ENCODE data around the gene ZNF20. TPM values are rescaled to one million over a fixed set of nuclear protein-coding genes. Genes with fewer than 3 reads are reported as not detected.
A peak's percentile ranks its signal among the peaks of the same experiment; 100 is the strongest.

The ZNF20 gene
- polyA plus RNA-seq (12.0 and 15.3 TPM in 2 replicates), polyA minus RNA-seq (34.6 and 36.3 TPM in 2 replicates)

- peak within 1 kb of the TSS; percentile 45 for H2AFZ ChIP-seq (ENCODE audit: low read depth, low read length)
- H3K27me3 ChIP-seq (ENCODE audit: insufficient read depth, low read depth, low read length): no peaks in the 10 kb centered on the region
- no peaks in the 10 kb centered on the region for H3K9me2 ChIP-seq (ENCODE audit: insufficient read depth, low read length)
- peak within 1 kb of the TSS; percentile 84 for H3K4me2 ChIP-seq (ENCODE audit: low read length)
- H3K4me3 ChIP-seq (ENCODE audit: low read length): peak within 1 kb of the TSS; percentile 97
- no peaks in the 10 kb centered on the region for H4K20me1 ChIP-seq (ENCODE audit: insufficient read depth)
- H3F3A ChIP-seq (ENCODE audit: insufficient read depth, low read length, poor library complexity, severe bottlenecking): no peaks in the 10 kb centered on the region
- peaks cover 28% of the 10 kb centered on the region for H3K79me2 ChIP-seq (replicated peaks; ENCODE audit: insufficient read depth, low read length)
- no peaks in the 10 kb centered on the region for H3K9me3 ChIP-seq (ENCODE audit: low read length)
- TF ChIP-seq EZH2 (IDR thresholded peaks at IDR 0.05; ENCODE audit: borderline replicate concordance, insufficient read depth, low read length, poor library complexity, severe bottlenecking): no peak
- peak; percentile 60 for TF ChIP-seq MXI1 (conservative IDR thresholded peaks at IDR 0.05; ENCODE audit: poor library complexity, severe bottlenecking)
- no peak for TF ChIP-seq EP300 (conservative IDR thresholded peaks at IDR 0.05; ENCODE audit: poor library complexity, severe bottlenecking)
- peak; percentile 69 for TF ChIP-seq POLR2AphosphoS5 (IDR thresholded peaks at IDR 0.05)
- TF ChIP-seq TAF1 (IDR thresholded peaks at IDR 0.05; ENCODE audit: low read depth): peak; percentile 31
- TF ChIP-seq, protein P1, sequence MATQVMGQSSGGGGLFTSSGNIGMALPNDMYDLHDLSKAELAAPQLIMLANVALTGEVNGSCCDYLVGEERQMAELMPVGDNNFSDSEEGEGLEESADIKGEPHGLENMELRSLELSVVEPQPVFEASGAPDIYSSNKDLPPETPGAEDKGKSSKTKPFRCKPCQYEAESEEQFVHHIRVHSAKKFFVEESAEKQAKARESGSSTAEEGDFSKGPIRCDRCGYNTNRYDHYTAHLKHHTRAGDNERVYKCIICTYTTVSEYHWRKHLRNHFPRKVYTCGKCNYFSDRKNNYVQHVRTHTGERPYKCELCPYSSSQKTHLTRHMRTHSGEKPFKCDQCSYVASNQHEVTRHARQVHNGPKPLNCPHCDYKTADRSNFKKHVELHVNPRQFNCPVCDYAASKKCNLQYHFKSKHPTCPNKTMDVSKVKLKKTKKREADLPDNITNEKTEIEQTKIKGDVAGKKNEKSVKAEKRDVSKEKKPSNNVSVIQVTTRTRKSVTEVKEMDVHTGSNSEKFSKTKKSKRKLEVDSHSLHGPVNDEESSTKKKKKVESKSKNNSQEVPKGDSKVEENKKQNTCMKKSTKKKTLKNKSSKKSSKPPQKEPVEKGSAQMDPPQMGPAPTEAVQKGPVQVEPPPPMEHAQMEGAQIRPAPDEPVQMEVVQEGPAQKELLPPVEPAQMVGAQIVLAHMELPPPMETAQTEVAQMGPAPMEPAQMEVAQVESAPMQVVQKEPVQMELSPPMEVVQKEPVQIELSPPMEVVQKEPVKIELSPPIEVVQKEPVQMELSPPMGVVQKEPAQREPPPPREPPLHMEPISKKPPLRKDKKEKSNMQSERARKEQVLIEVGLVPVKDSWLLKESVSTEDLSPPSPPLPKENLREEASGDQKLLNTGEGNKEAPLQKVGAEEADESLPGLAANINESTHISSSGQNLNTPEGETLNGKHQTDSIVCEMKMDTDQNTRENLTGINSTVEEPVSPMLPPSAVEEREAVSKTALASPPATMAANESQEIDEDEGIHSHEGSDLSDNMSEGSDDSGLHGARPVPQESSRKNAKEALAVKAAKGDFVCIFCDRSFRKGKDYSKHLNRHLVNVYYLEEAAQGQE (IDR thresholded peaks at IDR 0.05; ENCODE audit: borderline replicate concordance): peak; percentile 32
- H3K36me3 ChIP-seq (ENCODE audit: insufficient read depth, low read length): peaks cover 5% of the 10 kb centered on the region
- H3K9ac ChIP-seq (ENCODE audit: low read length): peak within 1 kb of the TSS; percentile 78
- peak within 1 kb of the TSS; percentile 68 for H3K27ac ChIP-seq (ENCODE audit: low read length)
These were observed at the start of gene ZNF20 for GRCh38 chr19:12139885-12140544. TSS of gene ZNF20 (minus strand) at chr19:12140350. CDS start at chr19:12140182, 168 bp downstream.

DNA sequence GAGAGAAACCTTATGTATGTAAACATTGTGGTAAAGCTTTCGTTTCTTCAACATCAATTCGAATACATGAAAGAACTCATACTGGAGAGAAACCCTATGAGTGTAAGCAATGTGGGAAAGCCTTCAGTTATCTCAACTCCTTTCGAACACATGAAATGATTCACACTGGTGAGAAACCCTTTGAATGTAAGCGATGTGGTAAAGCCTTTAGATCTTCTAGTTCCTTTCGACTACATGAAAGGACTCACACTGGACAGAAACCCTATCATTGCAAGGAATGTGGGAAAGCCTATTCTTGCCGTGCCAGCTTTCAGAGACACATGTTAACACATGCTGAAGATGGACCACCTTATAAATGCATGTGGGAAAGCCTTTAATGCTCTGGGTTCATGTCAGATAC, 47.5 kb upstream of the ZNF20 start:
- Histone ChIP-seq H2AFZ (ENCODE audit: low read depth, low read length) (no peak overlapping the region), H3K9ac (ENCODE audit: low read length) (no peak overlapping the region), H4K20me1 (ENCODE audit: insufficient read depth) (no peaks in the 10 kb centered on the region), H3K9me2 (ENCODE audit: insufficient read depth, low read length) (no peaks in the 10 kb centered on the region), H3F3A (ENCODE audit: insufficient read depth, low read length, poor library complexity, severe bottlenecking) (no peaks in the 10 kb centered on the region), H3K4me3 (ENCODE audit: low read length) (no peak overlapping the region), H3K27me3 (ENCODE audit: insufficient read depth, low read depth, low read length) (no peaks in the 10 kb centered on the region), H3K36me3 (ENCODE audit: insufficient read depth, low read length) (peaks cover 26% of the 10 kb centered on the region), H3K4me2 (ENCODE audit: low read length) (no peak overlapping the region), H3K79me2 (replicated peaks; ENCODE audit: insufficient read depth, low read length) (peaks cover 4% of the 10 kb centered on the region), H3K27ac (ENCODE audit: low read length) (no peak overlapping the region), H3K9me3 (ENCODE audit: low read length) (peaks cover 24% of the 10 kb centered on the region)
- TF ChIP-seq, protein P1 (IDR thresholded peaks at IDR 0.05; ENCODE audit: borderline replicate concordance): no peak
- no peak for TF ChIP-seq TAF1 (IDR thresholded peaks at IDR 0.05; ENCODE audit: low read depth)
